Glomerular visceral epithelial cell (primary cell): ENCODE data around the gene TACC3.

Source experiments
- DNase-seq: peaks from one replicate; pipeline ENCODE4 v3.0.0-alpha.2; 2016; ENCODE audit errors: extremely low spot score

TACC3 gene

GRCh38 chr4:1760521-1761071 lies 39.3 kb downstream of the TACC3 start:
- no peak for DNase-seq

GRCh38 chr4:1761130-1761689 lies 39.9 kb downstream of the TACC3 start:
- DNase-seq = no peak

- no peak for DNase-seq
Measured at GRCh38 chr4:1762264-1763010, 41.1 kb downstream of the TACC3 start.

- no peak for DNase-seq
Measured at GRCh38 chr4:1763070-1763549, 41.8 kb downstream of the TACC3 start.

- peak; percentile 57 for DNase-seq
Measured at GRCh38 chr4:1763550-1764080, 42.3 kb downstream of the TACC3 start.

GRCh38 chr4:1764670-1765069 lies 43.3 kb downstream of the TACC3 start:
- no peak for DNase-seq

- no peak for DNase-seq
Measured at GRCh38 chr4:1765409-1766072, 44.2 kb downstream of the TACC3 start.

GRCh38 chr4:1766106-1767060 lies 45.1 kb downstream of the TACC3 start:
- DNase-seq = no peak

- DNase-seq = no peak
Measured at GRCh38 chr4:1767061-1767769, 45.9 kb downstream of the TACC3 start.

- DNase-seq = peak; percentile 44
Measured at GRCh38 chr4:1767770-1768366, 46.5 kb downstream of the TACC3 start.

- no peak for DNase-seq
Measured at GRCh38 chr4:1768367-1769034, 47.2 kb downstream of the TACC3 start.

GRCh38 chr4:1769692-1770091 lies 48.4 kb downstream of the TACC3 start:
- DNase-seq = no peak

- DNase-seq = no peak
Measured at GRCh38 chr4:1770245-1770644, 48.9 kb downstream of the TACC3 start.

- DNase-seq = no peak
Measured at GRCh38 chr4:1770791-1771231, 49.5 kb downstream of the TACC3 start.

- no peak for DNase-seq
Measured at GRCh38 chr4:1771555-1772305, 50.4 kb downstream of the TACC3 start.

- DNase-seq = no peak
Measured at GRCh38 chr4:1772853-1773538, 51.7 kb downstream of the TACC3 start.

- no peak for DNase-seq
Measured at GRCh38 chr4:1773754-1774153, 52.4 kb downstream of the TACC3 start.
